Endothelial cell of umbilical vein (primary cell): Measurements from ENCODE around the gene PIEZO2.

Source experiments
- CTCF ChIP-seq, 2 donors: IDR thresholded peaks; 1 replicate in 1 of 2; 2 replicates in 1 of 2; pipeline ENCODE4 v1.5.1; 2011; ENCODE audit warnings: low read length in 2 of 2, mild to moderate bottlenecking in 2 of 2, moderate library complexity in 2 of 2, control low read depth in 1 of 2, inconsistent platforms in 1 of 2, low read depth in 1 of 2; ENCODE audit not compliant: insufficient read depth in 1 of 2; ENCODE audit errors: extremely low read depth in 1 of 2
- EZH2 ChIP-seq: IDR thresholded peaks from 2 replicates; pipeline ENCODE4 v1.6.1; 2012; ENCODE audit warnings: borderline replicate concordance, low read depth, mild to moderate bottlenecking, moderate library complexity, low read length, inconsistent platforms; ENCODE audit not compliant: severe bottlenecking
- FOS ChIP-seq: IDR thresholded peaks from 2 replicates; pipeline ENCODE4 v1.6.1; 2011; ENCODE audit warnings: mild to moderate bottlenecking, low read length, moderate library complexity, borderline replicate concordance; ENCODE audit not compliant: insufficient read depth
- JUN ChIP-seq: IDR thresholded peaks from 2 replicates; pipeline ENCODE4 v1.6.1; 2011; ENCODE audit warnings: borderline replicate concordance, low read depth; ENCODE audit not compliant: insufficient read length, insufficient read depth
- MYC ChIP-seq: IDR thresholded peaks from one replicate; pipeline ENCODE4 v1.6.1; 2011; ENCODE audit warnings: mild to moderate bottlenecking, low read depth, low read length
- POLR2AphosphoS5 ChIP-seq: IDR thresholded peaks from 2 replicates; pipeline ENCODE4 v1.6.1; 2012; ENCODE audit warnings: low read depth, mild to moderate bottlenecking, control low read depth, low read length, moderate library complexity; ENCODE audit not compliant: insufficient read depth

- TF ChIP-seq JUN (no peak), MYC (no peak), POLR2AphosphoS5 (no peak), CTCF (IDR thresholded peaks at IDR 0.05; ENCODE audit: extremely low read depth in 1 of 2, insufficient read depth in 1 of 2, low read depth in 1 of 2, low read length in 2 of 2) (no peak), EZH2 (no peak), FOS (no peak)
These were observed 96.6 kb downstream of the PIEZO2 start for GRCh38 chr18:11052800-11053199.
